D721Med (cell line): ENCODE measurements around the gene GK.

Experiments used
- DNase-seq: peaks from one replicate; pipeline ENCODE4 v3.0.0; 2011; ENCODE audit warnings: low spot score; ENCODE audit not compliant: insufficient read length
- FAIRE-seq: peaks from 2 replicates; lab custom pipeline; 2011; peaks lifted over from hg19 to GRCh38; lab: Jason Lieb, UNC
- CTCF ChIP-seq: IDR thresholded peaks from 2 replicates; pipeline ENCODE4 v1.5.1; 2012; ENCODE audit warnings: mild to moderate bottlenecking, control low read depth; ENCODE audit not compliant: insufficient read depth; ENCODE audit errors: missing control alignments

The GK gene

GRCh38 chrX:30706216-30706775, 53.1 kb downstream of the GK start:
- no peak for DNase-seq
- TF ChIP-seq CTCF = no peak
- FAIRE-seq = no peak

- DNase-seq (no peak), FAIRE-seq (no peak)
- TF ChIP-seq CTCF = no peak
Measured at GRCh38 chrX:30712214-30712613, 59.0 kb downstream of the GK start.

- DNase-seq (no peak), FAIRE-seq (peak; percentile 93)
- peak; percentile 65 for TF ChIP-seq CTCF
Measured at GRCh38 chrX:30713061-30713525, 59.9 kb downstream of the GK start.

GRCh38 chrX:30714138-30714537, 60.9 kb downstream of the GK start:
- FAIRE-seq = no peak
- no peak for DNase-seq
- no peak for TF ChIP-seq CTCF

GRCh38 chrX:30715976-30716375, 62.8 kb downstream of the GK start:
- peak; percentile 25 for FAIRE-seq

GRCh38 chrX:30733852-30734660, 80.8 kb downstream of the GK start:
- no peak for FAIRE-seq
- TF ChIP-seq CTCF = no peak
- DNase-seq = no peak

More at GRCh38 chrX:30715976-30716375, 62.8 kb downstream of the GK start:
- no peak for TF ChIP-seq CTCF
- no peak for DNase-seq

GRCh38 chrX:30734782-30735181, 81.6 kb downstream of the GK start:
- no peak for DNase-seq
- TF ChIP-seq CTCF = no peak
- no peak for FAIRE-seq
